Ovary (tissue), 3 donors: ENCODE measurements around the gene GDF7.

Source experiments
- CTCF ChIP-seq, 3 donors: fragments of 450-650 bp in 2 of 3; fragments of 200-600 bp in 1 of 3; IDR thresholded peaks; one replicate each; pipeline versions ENCODE4 v1.5.1 to v1.8.0; 2016 to 2022; ENCODE audit warnings: antibody characterized with exemption in 3 of 3, mild to moderate bottlenecking in 1 of 3
- EP300 ChIP-seq: sonication (generic); formaldehyde crosslinking; IDR thresholded peaks from one replicate; pipeline ENCODE4 v1.6.1; 2017; ENCODE audit warnings: antibody characterized with exemption
- POLR2A ChIP-seq: fragments of 450-650 bp; IDR thresholded peaks from one replicate; pipeline ENCODE4 v1.6.1; 2017; ENCODE audit warnings: antibody characterized with exemption, mild to moderate bottlenecking, moderate library complexity
- donor health status: DM: no; HTN: no; CAD: no.

GRCh38 chr2:20657522-20658235, 9.3 kb upstream of the GDF7 start:
- no peak for TF ChIP-seq CTCF (IDR thresholded peaks at IDR 0.05)
- no peak for TF ChIP-seq POLR2A
- no peak for TF ChIP-seq EP300
